K562 (cell line): ENCODE data around the gene SCUBE1.

Experiments
- CHD4 ChIP-seq: fragments of 200-600 bp; sonication (generic); IDR thresholded peaks from 3 replicates; pipeline ENCODE4 v1.6.1; 2012; ENCODE audit warnings: low read depth, mild to moderate bottlenecking, mixed read lengths, low read length, inconsistent platforms; ENCODE audit not compliant: insufficient read depth, insufficient replicate concordance, poor library complexity, severe bottlenecking
- JUNB ChIP-seq: fragments of 450-650 bp; formaldehyde crosslinking; conservative IDR thresholded peaks from 2 replicates; pipeline ENCODE4 v1.4.0; 2020; ENCODE audit warnings: mild to moderate bottlenecking
- NFATC3 ChIP-seq: fragments of 450-650 bp; IDR thresholded peaks from 2 replicates; pipeline ENCODE4 v1.6.1; 2017; ENCODE audit warnings: mild to moderate bottlenecking
- ZFP30 ChIP-seq: fragments of 250-450 bp; sonication (Bioruptor Pico); IDR thresholded peaks from 2 replicates; pipeline ENCODE4 v1.8.0; 2022; ENCODE audit warnings: moderate library complexity, mild to moderate bottlenecking, inconsistent platforms, borderline replicate concordance
- ZSCAN32 ChIP-seq: fragments of 450-650 bp; formaldehyde crosslinking; IDR thresholded peaks from 2 replicates; pipeline ENCODE4 v1.4.0; 2020; ENCODE audit warnings: mild to moderate bottlenecking, moderate library complexity

DNA sequence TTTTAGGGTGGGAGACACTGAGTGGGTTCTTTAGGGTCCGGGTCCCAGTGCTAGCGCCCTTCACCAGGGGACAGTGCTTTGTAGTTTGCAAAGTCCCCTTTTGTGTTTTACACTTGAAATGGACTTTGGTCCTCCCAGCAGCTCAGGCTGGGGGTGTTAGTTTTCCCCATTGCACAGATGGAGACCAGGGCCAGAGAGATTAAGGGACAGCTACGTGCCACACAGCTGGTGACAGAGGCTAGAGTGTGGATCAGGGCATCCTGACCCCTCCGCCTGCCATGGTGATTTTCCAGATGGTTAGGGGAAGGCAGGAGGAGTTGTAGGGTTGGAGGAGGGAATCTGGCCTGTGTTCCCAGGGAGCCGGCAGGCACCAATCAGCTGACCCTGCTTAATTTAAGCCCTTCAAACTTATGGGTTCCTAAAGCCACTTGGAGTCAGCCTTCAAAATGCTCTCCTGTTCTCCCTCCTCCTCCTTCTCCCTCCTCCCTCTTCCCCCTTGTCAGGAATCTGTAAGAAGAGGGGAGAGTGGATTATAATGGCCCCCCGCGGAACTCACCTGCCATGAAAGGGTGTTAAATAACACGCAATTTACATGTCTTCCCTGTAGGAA, 46.2 kb upstream of the SCUBE1 start:
- TF ChIP-seq JUNB (CRISPR knock-in tag): no peak
- TF ChIP-seq ZSCAN32 (CRISPR knock-in tag): no peak
- TF ChIP-seq ZFP30 (CRISPR knock-in tag): no peak
- no peak for TF ChIP-seq NFATC3
- no peak for TF ChIP-seq CHD4
